GM19467 (cell line): ENCODE results near the gene SIK2.
"Not testable (repeated sequence)": the region's sequence is repeated elsewhere in the genome, so short reads cannot be mapped to it uniquely, and the experiment has no call there.

Source experiments
- ATAC-seq: cut with Tn5 transposase; IDR thresholded peaks from one replicate; pipeline ENCODE4 v1.9.1; 2021; ENCODE audit warnings: mild to moderate bottlenecking, moderate library complexity; ENCODE audit not compliant: unreplicated experiment

SIK2 gene

DNA sequence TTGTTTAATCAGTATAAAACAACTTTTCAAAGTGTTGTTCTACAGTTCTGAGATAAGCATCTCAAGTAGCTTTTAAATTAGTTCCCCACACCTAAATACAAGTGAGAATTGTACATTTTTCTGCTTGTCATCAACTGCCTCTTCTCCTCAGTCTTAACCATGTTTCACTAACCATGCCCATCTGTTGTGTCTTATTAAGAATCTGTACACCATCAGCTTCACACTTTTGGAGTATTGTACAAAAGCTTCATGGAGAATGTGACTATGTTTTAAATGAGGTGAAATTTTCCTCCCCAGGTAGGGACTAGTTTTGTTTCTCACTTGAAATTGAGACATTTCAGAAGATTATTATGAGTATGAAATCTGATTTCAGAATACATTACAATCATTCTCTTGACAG, 52.4 kb downstream of the SIK2 start:
- no peak for ATAC-seq

DNA sequence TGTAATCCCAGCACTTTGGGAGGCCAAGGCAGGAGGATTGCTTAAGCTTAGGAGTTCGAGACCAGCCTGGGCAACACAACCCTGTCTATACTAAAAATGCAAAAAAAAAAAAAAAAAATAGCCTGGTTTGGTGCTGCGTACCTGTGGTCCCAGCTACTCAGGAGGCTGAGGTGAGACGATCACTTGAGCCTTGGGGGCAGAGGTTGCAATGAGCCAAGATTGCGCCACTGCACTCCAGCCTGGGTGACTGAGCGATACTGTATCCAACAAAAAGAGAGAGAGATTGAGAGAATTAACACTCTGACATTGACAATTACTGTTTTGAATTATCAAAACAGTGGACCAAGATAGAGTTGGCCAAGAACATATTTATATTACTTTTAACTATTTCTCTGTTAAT, 53.7 kb downstream of the SIK2 start:
- ATAC-seq = no peak

DNA sequence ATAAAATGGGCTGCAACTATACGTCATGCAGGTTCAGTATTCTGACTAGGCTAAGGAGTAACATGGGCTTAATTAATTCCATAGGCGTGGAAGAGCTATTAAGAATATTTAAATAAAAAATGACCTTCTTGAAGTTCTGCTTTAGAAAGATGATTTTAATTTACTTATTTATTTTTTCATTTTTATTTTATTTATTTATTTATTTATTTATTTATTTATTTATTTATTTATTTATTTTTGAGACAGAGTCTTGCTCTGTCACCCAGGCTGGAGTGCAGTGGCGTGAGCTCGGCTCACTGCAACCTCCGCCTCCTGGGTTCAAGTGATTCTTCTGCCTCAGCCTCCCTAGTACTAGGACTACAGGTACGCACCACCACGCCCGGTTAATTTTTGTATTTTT, 55.7 kb downstream of the SIK2 start:
- ATAC-seq = not testable (repeated sequence)

DNA sequence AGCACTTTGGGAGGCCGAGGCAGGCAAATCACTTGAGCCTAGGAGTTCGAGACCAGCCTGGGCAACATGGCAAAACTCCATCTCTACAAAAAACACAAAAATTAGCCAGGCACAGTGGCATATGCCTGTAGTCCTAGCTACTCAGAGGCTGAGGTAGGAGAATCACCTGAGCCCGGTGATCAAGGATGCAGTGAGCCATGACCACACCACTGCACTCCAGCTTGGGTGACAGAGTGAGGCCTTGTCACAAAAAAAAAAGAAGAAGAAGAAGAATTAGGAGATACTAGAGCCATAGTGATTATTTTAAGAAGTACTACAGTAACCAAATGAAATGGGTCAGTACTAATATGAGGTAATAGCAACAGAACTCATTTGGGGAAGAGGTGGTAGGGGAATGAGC, 56.2 kb downstream of the SIK2 start:
- not testable (repeated sequence) for ATAC-seq

DNA sequence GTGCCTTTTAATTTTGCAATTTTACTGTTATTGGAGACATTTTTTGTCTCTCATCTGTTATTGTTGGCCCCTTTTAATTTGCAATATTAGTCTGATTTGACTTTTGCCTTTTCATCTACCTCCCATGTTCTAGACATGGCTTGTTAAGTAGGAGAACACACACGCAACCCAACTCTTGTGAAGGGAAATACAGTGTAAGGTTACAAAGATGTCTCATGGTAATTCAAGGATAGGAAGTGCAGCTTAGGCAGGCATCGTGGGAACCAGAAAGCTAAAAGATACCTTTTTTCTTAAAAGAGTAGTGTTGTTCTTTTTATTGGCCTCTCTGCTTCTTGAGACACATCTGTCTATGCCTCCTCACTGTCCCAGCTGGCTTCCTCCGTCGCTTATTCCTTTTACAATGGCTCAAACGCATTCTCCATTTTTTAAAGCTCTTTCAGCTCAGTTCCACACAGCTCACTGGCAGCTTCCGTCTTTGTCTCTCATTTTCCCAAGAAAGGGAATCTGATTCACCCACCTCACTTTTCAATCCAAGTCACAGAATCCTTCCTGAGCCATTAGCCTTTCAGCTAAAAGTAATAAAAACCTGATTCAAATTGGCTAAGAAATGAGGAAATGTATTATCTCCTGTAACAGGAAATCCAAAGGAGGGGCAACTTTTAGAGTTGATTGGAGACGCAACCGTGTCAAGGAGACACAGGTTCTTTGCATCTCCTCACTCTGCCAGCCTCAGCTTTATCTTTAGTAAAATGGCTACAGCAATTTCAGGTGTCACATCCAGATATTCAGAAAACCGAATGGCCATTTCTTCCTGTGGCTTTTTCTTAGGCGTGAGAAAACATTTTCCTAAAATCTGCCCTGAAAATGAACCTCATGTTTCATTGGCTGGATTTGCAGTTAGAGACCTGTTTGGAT, 57.2 kb downstream of the SIK2 start:
- ATAC-seq = no peak

DNA sequence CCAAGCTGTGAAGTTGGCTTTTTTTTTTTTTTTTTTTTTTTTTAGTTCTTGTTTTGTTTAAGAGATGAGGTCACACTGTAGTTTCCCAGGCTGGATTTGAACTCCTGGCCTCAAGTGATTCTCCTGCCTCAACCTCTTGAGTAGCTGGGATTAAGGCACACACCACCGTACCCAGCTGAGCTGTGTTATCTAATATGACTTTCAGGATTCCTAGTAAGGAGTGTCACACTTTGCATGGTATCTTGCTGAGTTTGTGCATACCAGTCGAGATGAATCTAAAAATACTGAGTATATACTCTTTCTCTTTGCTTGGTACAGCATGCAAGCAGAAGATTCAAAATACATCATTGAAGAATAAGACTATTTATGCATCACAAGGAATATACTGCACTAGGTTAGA, 58.6 kb downstream of the SIK2 start:
- ATAC-seq = no peak

DNA sequence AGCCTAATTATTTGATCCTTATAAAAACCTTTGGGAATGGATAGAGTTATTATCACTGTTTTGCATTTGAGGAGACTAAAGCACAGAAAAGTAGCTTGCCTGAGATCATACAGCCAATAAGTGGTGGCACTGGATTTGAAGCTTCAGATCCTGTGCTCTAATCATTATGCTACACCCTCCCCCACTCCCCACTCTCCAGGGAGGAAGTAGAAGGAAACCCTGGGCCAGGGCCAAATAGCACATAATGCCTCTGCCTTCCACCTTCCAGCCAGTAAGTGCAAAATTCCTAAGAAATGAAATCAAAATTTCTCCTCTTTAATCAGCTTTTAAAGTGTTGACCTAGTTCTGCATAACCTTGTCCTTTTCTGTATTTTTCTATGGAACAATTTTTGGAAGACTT, 61.6 kb downstream of the SIK2 start:
- ATAC-seq = no peak

DNA sequence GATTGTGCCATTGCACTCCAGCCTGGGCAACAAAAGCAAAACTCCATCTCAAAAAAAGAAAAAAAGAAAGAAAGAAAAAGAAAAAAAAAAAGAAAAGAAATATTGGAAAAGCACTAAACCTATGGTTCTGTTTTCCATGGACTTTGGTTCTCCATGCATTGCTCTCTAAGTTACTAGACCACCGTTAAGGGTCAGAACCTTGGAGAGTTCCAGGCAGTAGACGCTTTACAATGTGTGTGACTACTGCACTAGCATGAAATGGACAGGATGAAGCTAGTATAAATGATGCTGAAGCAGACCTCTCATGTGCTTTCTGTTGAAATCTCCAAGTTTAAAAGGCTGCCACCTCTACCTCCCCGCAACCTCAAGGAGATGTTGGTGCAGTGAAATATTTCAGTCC, 63.5 kb downstream of the SIK2 start:
- no peak for ATAC-seq

DNA sequence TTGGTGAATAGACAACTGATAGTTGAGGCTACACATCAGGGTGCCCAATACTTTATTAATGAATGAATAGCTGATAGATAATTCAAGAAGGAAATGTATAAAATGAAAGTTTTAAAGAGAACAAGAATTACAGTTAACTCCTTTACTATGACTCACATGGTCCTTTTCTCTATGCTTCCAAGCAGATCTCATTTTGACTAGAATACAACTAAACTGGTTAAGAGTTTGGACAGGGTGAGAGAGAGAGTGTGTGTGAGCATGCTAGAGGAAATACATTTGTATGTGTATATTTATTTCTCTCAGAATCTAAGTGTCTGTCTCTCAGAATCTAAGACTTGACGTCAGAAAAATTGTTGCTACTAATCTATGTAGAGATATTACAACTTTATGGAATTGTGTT, 66.7 kb downstream of the SIK2 start:
- ATAC-seq = no peak

DNA sequence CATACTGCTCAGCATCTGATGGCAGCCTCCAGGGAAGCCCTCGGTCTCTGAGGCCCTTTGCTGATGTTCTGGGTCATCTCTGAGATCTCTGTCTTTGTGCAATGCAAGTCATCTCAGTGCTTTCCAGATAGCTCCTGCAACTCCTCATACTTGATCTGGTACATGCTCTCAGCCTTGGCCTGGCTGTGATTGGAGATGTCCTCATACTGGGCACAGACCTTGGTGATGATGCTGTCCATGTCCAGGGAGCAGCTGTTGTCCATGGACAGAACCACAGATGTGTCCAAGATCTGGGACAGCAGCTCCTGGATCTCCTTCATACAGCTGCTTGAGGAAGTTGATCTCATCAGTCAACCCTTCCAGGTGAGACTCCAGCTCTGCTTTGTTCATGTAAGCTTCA, 69.1 kb downstream of the SIK2 start:
- no peak for ATAC-seq

DNA sequence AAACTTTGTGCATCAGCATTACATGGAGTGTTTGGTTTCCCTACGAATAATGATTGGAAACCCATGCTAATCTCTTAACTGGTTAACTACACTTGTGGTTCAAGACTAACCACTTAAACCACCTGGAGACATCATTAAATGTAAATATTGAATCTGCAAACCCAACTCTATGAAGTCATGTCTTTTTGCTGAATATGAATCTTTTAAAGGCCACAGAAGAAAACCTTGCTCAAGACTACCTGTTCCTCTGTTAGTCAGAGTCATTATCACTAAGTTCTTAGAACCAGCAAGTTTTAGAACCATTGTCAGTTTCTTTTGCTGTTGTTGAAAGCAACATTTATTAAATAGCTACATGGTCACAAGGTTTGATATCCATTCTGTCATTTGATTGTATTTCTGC, 70.7 kb downstream of the SIK2 start:
- no peak for ATAC-seq

DNA sequence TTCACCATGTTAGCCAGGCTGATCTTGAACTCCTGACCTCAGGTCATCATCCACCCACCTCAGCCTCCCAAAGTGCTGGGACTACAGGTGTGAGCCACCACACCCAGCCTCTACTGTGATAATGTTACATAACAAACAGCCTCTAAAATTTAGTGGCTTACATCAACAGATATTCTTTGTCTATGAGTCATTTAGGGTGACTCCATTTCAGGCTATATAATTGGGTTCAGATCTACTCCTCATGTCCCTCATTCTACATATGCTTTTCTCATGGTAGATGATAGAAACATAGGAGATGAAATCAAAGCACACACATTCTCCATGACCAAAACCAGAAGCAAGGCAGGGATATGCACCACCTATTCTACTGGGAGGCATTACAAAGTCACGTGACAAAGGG, 72.7 kb downstream of the SIK2 start:
- ATAC-seq = no peak

DNA sequence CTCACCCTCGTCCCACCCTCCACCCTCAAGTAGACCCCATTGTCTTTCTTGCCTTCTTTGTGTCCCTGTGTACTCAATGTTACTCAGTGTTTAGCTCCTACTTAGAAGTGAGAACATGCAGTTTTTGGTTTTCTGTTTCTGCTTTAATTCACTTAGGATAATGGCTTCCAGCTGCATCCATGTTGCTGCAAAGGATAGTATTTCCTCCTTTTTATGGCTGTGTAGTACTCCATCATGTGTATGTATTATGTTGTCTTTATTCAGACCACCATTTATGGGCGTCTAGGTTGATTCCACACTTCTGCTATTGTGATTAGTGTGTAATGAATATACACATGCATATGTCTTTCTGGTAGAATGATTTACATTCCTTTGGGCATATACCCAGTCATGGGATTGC, 73.6 kb downstream of the SIK2 start:
- ATAC-seq = no peak

DNA sequence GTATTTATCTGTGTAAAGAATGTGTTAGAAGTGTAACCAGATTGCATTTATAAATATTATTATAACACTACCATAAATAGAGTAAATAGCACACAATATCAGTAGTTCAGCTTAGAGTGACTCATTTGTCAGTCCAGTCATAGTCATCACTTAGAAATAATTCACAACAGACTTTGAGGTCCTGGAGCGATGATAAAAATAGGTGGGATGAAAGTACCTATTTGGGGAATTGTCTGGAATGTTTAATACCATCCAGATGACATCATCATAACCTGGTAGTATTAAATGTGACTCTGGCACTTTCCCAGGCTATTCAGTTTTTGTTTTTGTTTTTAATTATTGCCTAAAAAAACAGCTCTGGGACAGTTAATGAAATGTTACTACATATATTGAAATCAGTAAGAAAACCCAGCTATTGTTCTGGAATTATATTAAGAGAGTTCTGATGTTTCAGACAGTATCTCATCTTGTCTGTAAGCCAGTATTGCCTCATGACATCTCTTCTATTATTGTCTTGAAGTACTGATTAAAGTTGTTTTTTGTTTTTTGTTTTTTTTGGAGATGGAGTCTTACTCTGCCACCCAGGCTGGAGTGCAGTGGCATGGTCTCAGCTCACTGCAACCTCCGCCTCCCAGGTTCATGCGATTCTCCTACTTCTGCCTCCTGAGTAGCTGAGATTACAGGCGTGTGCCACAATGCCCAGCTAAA, 74.8 kb downstream of the SIK2 start:
- no peak for ATAC-seq

DNA sequence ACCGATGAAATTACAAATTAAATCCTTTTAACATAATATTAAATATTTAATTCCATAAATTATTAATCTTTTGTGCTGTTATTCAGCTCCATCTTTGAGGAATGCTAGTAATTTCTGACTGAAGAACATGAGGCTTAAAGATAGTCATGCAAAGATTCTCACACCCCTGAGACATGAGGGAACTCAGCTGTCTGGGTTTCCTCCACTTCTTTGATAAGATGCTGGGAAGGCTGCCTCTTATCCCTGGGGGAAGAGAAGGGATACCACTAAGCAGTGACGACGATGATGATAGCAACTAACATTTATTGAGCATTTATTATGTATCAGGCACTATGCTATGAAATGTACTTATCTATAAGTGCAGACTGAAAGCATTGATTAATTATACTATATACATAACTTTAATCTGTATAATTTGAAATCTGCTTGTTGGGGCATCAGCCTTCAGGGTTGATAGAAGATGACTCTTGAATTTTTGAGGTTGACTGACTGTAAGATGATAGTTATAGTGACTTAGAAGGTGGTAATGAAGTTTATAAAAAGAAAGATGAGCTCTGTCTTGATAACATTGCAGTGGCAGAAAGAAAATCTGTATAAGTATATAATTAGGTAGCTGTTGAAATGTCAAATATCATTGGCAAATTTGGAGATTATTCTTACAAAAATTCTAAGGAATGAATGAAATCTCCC, 78.4 kb downstream of the SIK2 start:
- ATAC-seq = no peak

DNA sequence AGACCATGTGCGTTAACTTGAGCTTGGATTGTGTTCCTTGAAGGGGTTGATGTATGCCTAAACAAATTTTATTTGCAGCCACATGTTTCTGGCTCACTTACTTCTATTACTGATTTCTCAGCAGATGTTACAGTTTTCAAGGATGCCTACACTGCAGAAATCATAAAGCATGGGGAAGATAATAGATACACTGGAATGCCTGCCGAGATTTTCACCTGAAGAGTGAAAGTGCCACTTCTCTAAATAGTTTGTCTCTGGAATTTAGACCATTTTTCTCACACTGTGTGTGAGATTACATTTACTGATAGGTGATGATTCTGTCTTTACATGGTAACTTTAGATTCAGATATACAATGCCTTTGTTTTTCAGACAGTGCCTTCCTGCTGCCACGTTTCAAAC, 81.6 kb downstream of the SIK2 start:
- no peak for ATAC-seq

DNA sequence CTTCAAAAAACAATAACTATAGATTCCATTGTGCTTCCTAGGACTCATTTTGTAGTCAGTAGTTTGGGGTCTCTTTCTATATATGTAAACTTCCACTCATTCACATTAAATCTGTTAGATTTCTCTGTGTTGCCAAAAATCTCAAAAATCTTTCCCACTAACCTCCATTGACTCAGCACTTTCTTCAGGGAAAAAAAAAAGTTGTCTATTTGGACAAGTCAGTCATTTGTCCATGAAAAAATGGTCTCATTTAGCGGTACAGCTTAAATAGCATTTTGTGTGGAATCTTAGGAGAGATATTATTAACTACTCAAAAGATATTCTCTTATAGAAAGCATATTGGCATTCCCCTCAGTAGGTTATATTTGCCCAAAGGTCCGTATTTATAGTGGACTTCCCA, 82.0 kb downstream of the SIK2 start:
- no peak for ATAC-seq

DNA sequence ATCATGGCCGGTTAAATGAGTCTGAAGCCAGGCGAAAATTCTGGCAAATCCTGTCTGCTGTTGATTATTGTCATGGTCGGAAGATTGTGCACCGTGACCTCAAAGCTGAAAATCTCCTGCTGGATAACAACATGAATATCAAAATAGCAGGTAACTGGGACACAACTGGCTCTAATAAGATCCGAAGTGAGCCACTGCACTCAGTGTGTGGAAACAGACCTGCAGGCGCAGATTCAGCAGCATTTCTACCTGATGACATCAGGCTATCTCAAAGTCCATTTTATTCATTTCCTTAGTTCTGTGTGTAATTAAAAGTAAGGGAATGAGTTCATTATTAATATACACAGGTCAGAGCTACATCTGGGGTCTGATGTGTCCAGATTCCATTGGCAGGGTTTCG, 85.8 kb downstream of the SIK2 start:
- no peak for ATAC-seq

DNA sequence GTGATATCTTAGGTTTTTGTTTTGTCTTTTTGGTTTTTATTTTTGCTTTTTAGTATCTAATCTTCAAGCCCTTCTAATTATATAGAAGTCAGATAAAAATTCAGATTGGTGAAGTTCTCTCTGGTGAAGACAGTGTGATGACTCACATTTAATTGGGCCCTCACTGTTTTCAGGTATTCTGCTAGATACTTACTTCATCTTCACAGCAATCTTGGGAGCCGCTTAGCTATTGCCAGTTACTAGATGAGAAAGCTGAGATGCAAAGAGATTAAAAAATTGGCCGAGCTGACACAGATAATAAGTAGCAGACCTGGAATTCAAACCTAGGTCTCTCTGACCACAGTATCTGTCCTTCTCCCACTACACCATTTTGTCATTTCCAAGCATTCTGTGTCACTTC, 88.9 kb downstream of the SIK2 start:
- ATAC-seq = no peak

DNA sequence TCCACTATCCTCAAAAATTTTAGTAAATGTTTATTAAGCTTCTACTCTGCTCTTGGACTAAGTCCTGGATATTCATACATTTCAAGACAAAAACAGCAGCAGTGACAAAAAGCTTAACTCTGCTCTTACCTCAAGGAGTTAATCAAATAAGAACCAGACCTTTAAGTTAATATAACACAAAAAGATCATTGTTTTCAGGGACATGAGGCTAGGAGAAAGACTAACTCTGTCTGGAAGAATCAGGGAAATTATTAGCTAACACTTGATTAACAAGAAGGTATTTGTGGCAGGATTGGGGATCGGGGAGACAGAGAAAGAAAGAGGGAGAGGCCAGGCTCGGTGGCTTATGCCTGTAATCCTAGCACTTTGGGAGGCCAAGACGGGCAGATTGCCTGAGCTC, 89.5 kb downstream of the SIK2 start:
- no peak for ATAC-seq

DNA sequence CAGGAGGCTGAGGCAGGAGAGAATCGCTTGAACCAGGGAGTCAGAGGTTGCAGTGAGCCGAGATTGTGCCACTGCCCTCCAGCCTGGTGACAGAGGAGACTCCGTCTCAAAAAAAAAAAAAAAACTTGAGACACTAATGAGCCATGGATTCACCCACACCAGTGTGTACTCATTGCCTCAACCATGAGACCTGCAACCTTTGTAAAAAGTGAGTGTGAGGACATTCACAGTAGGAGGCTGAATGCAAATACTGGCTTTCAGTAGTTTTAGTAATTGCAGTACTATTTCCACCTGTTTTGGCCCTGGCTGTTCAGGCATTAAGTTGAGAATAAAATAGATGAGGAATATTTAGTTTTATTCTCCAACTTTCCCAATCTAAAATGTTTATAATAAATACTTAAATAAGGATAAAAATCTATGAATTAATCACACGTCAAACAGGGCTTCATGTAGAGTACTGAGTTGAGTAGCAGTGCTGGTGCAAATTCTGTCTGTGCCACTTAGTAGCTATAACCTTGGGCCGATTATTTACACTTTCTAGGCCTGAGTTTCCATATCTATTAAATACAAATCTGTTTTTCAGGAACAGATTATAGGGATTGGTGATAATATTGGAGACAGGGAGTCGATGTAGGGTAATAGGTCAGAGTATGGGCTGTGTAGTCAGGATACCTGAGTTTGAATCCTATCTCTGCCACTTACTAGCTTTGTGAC, 91.1 kb downstream of the SIK2 start:
- no peak for ATAC-seq
